Measurements from ENCODE around the gene MEGF8. TPM values are rescaled to one million over a fixed set of nuclear protein-coding genes. Genes with fewer than 3 reads are reported as not detected.
A peak's percentile ranks its signal among the peaks of the same experiment; 100 is the strongest.

The MEGF8 gene
- total and polyA plus RNA-seq, 2 of the 13 experiments (the other 11 are each of a cell fraction or from before 2014, with no cell fraction given): 4.0 to 8.8 TPM

GRCh38 chr19:42402376-42403116 lies 77.1 kb downstream of the MEGF8 start:
- Histone ChIP-seq H3K27ac (ENCODE audit: extremely low read length, insufficient read depth, low read length) (no peak overlapping the region), H2AFZ (ENCODE audit: low read length) (no peak overlapping the region), H3K4me1 (ENCODE audit: insufficient read depth, low read length) (peaks cover 24% of the 10 kb centered on the region), H3K9ac (ENCODE audit: insufficient read depth, low read depth, low read length) (no peak overlapping the region), H3K4me3 (replicated peaks in 1 of 3; ENCODE audit: insufficient read depth in 1 of 3, low read depth in 2 of 3, low read length in 3 of 3) (no peak overlapping the region), H3K27me3 (ENCODE audit: control insufficient read depth in 1 of 2, insufficient read depth in 2 of 2, low read length in 2 of 2) (peaks cover 7 to 47% of the 10 kb centered on the region in 2 experiments), H3K9me3 (ENCODE audit: low read length) (no peaks in the 10 kb centered on the region), H3K36me3 (replicated peaks in 1 of 2; ENCODE audit: control insufficient read depth in 1 of 2, insufficient read depth in 2 of 2, low read length in 2 of 2) (no peaks in the 10 kb centered on the region), H4K20me1 (ENCODE audit: insufficient read depth, low read length) (no peaks in the 10 kb centered on the region), H3K79me2 (ENCODE audit: insufficient read depth, low read length) (no peaks in the 10 kb centered on the region), H3K4me2 (ENCODE audit: low read depth, low read length) (no peak overlapping the region; the same call in 1 of the 2 replicates)
- no peak for DNase-seq (ENCODE audit: low spot score)
- 0 out of 2 replicates have a peak, but pooled peaks have one; percentile 7 for TF ChIP-seq HNRNPL (IDR thresholded peaks at IDR 0.05; ENCODE audit: low read depth, low read length)
- no peak for TF ChIP-seq ZXDC (CRISPR knock-in tag; IDR thresholded peaks at IDR 0.05)
- CTCF ChIA-PET (ENCODE audit: low intra/inter-chr PET ratio, low total read pairs): interaction anchor here (1.6 kb wide), 1 partner anchor 31 kb away, joined by 5 read pairs; no protein-coding TSS in a partner anchor
- intact Hi-C loops (cut with micrococcal nuclease; ENCODE audit: unreplicated experiment) (loop anchor here (5.0 kb wide), 1 partner anchor 270 kb away; the partner anchor contains the start of gene POU2F2), in situ Hi-C loops (cut with HindIII; ENCODE audit: extremely low pct_ligation_motif_present, low pct_unique_long_range_greater_than_20kb) (no loop called here)
- ATAC-seq: no peak
- FAIRE-seq: no peak
- BruUV-seq (replicated peaks): no TSS peak
- 61% methylated on average over 33 of the region's 34 CpGs for WGBS (ENCODE audit: low lambda C conversion rate)
- POLR2A ChIA-PET: no interaction called here

- FAIRE-seq (no peak), ATAC-seq (no peak), DNase-seq (ENCODE audit: low spot score) (no peak)
- peaks cover 9 to 47% of the 10 kb centered on the region in 2 experiments for H3K27me3 ChIP-seq (ENCODE audit: control insufficient read depth in 1 of 2, insufficient read depth in 2 of 2, low read length in 2 of 2)
- no peak overlapping the region for H3K9ac ChIP-seq (ENCODE audit: insufficient read depth, low read depth, low read length)
- in situ Hi-C loops (cut with HindIII; ENCODE audit: extremely low pct_ligation_motif_present, low pct_unique_long_range_greater_than_20kb) (no loop called here), intact Hi-C loops (cut with micrococcal nuclease; ENCODE audit: unreplicated experiment) (loop anchor here (5.0 kb wide), 1 partner anchor 271 kb away; the partner anchor contains the start of gene POU2F2)
- no peak overlapping the region for H3K4me3 ChIP-seq (replicated peaks in 1 of 3; ENCODE audit: insufficient read depth in 1 of 3, low read depth in 2 of 3, low read length in 3 of 3)
- peaks cover 18% of the 10 kb centered on the region for H3K4me1 ChIP-seq (ENCODE audit: insufficient read depth, low read length)
- H4K20me1 ChIP-seq (ENCODE audit: insufficient read depth, low read length): no peaks in the 10 kb centered on the region
- no TSS peak for BruUV-seq (replicated peaks)
- no peaks in the 10 kb centered on the region for H3K79me2 ChIP-seq (ENCODE audit: insufficient read depth, low read length)
- POLR2A ChIA-PET: no interaction called here
- no peak overlapping the region for H3K27ac ChIP-seq (ENCODE audit: extremely low read length, insufficient read depth, low read length)
- no peaks in the 10 kb centered on the region for H3K36me3 ChIP-seq (replicated peaks in 1 of 2; ENCODE audit: control insufficient read depth in 1 of 2, insufficient read depth in 2 of 2, low read length in 2 of 2)
- H3K9me3 ChIP-seq (ENCODE audit: low read length): no peaks in the 10 kb centered on the region
- CTCF ChIA-PET (ENCODE audit: low intra/inter-chr PET ratio, low total read pairs): no interaction called here
- WGBS (ENCODE audit: low lambda C conversion rate): 66% methylated on average over 10 of the region's 10 CpGs
- no peak overlapping the region for H2AFZ ChIP-seq (ENCODE audit: low read length)
- H3K4me2 ChIP-seq (ENCODE audit: low read depth, low read length): no peak overlapping the region
- TF ChIP-seq ZNF609 (CRISPR knock-in tag; IDR thresholded peaks at IDR 0.05; ENCODE audit: borderline replicate concordance) (no peak), MZF1 (CRISPR knock-in tag; IDR thresholded peaks at IDR 0.05; ENCODE audit: borderline replicate concordance) (no peak), SNAI1 (CRISPR knock-in tag; IDR thresholded peaks at IDR 0.05; ENCODE audit: borderline replicate concordance) (no peak), ZNF788 (CRISPR knock-in tag; IDR thresholded peaks at IDR 0.05; ENCODE audit: borderline replicate concordance) (no peak), ATRX (CRISPR knock-in tag; IDR thresholded peaks at IDR 0.05; ENCODE audit: borderline replicate concordance) (no peak), ZIK1 (CRISPR knock-in tag; IDR thresholded peaks at IDR 0.05; ENCODE audit: borderline replicate concordance, low read depth) (no peak)
Observed at GRCh38 chr19:42403586-42403985, 78.2 kb downstream of the MEGF8 start.
